RWPE2 (cell line): ENCODE measurements around the gene CRY2.

Experiments
- ATAC-seq: fragments of 200-7000 bp; cut with Tn5 transposase; 3 replicates; pipeline ENCODE4 v1.9.1; 2021; ENCODE audit warnings: low read depth
- DNase-seq: peaks from one replicate; pipeline ENCODE4 v3.0.0-alpha.2; 2020; ENCODE audit warnings: low spot score
- H3K27ac ChIP-seq: fragments of 450-650 bp; 2 replicates; pipeline ENCODE4 v1.5.1; 2017; ENCODE audit warnings: mild to moderate bottlenecking; ENCODE audit not compliant: poor library complexity, severe bottlenecking
- H3K27me3 ChIP-seq: fragments of 250-450 bp; sonication (Bioruptor Pico); 2 replicates; pipeline ENCODE4 v1.5.1; 2021; ENCODE audit warnings: mild to moderate bottlenecking, moderate library complexity; ENCODE audit not compliant: insufficient read depth, poor library complexity, severe bottlenecking
- H3K36me3 ChIP-seq: fragments of 250-450 bp; sonication (Bioruptor Pico); 2 replicates; pipeline ENCODE4 v1.5.1; 2020; ENCODE audit warnings: low read depth, mild to moderate bottlenecking, moderate library complexity
- H3K4me1 ChIP-seq: fragments of 250-450 bp; sonication (Bioruptor Pico); 2 replicates; pipeline ENCODE4 v1.5.1; 2021; ENCODE audit warnings: mild to moderate bottlenecking, moderate library complexity; ENCODE audit not compliant: insufficient read depth, poor library complexity, severe bottlenecking
- H3K4me3 ChIP-seq: fragments of 250-450 bp; sonication (Bioruptor Pico); 2 replicates; pipeline ENCODE4 v1.5.1; 2021; ENCODE audit warnings: mild to moderate bottlenecking, moderate library complexity; ENCODE audit not compliant: severe bottlenecking
- H3K9me3 ChIP-seq: fragments of 250-450 bp; sonication (Bioruptor Pico); 2 replicates; pipeline ENCODE4 v1.5.1; 2021; ENCODE audit warnings: mild to moderate bottlenecking, moderate library complexity; ENCODE audit not compliant: severe bottlenecking
- CTCF ChIP-seq: fragments of 450-650 bp; IDR thresholded peaks from one replicate; pipeline ENCODE4 v1.5.1; 2017; ENCODE audit warnings: mild to moderate bottlenecking, moderate library complexity; ENCODE audit not compliant: poor library complexity, severe bottlenecking

The CRY2 gene

GRCh38 chr11:45864041-45864440, 16.8 kb downstream of the CRY2 start:
- no peak for ATAC-seq
- DNase-seq = no peak
- no peak overlapping the region for H3K4me3 ChIP-seq
- H3K27ac ChIP-seq = no peak overlapping the region
- H3K9me3 ChIP-seq = no peaks in the 10 kb centered on the region
- H3K36me3 ChIP-seq = peaks cover 46% of the 10 kb centered on the region
- no peaks in the 10 kb centered on the region for H3K27me3 ChIP-seq
- TF ChIP-seq CTCF = no peak
- no peaks in the 10 kb centered on the region for H3K4me1 ChIP-seq

- Histone ChIP-seq H3K27ac (no peak overlapping the region), H3K27me3 (no peaks in the 10 kb centered on the region), H3K4me3 (no peak overlapping the region), H3K36me3 (peaks cover 42% of the 10 kb centered on the region), H3K4me1 (peaks cover 3% of the 10 kb centered on the region), H3K9me3 (no peaks in the 10 kb centered on the region)
- no peak for TF ChIP-seq CTCF
- DNase-seq (no peak), ATAC-seq (no peak)
These were observed 22.3 kb downstream of the CRY2 start for GRCh38 chr11:45869551-45869950.

GRCh38 chr11:45870706-45871105, 23.4 kb downstream of the CRY2 start:
- DNase-seq (no peak), ATAC-seq (no peak)
- no peak for TF ChIP-seq CTCF
- Histone ChIP-seq H3K4me3 (no peak overlapping the region), H3K4me1 (peaks cover 3% of the 10 kb centered on the region), H3K27me3 (no peaks in the 10 kb centered on the region), H3K9me3 (no peaks in the 10 kb centered on the region), H3K27ac (no peak overlapping the region), H3K36me3 (peaks cover 38% of the 10 kb centered on the region)

- H3K4me1 ChIP-seq = peaks cover 3% of the 10 kb centered on the region
- no peaks in the 10 kb centered on the region for H3K27me3 ChIP-seq
- H3K27ac ChIP-seq = no peak overlapping the region
- TF ChIP-seq CTCF = no peak
- H3K9me3 ChIP-seq = no peaks in the 10 kb centered on the region
- DNase-seq (no peak), ATAC-seq (no peak)
- H3K4me3 ChIP-seq = no peak overlapping the region
- H3K36me3 ChIP-seq = peaks cover 38% of the 10 kb centered on the region
These were observed 24.4 kb downstream of the CRY2 start for GRCh38 chr11:45871638-45872037.

GRCh38 chr11:45872651-45873356, 25.5 kb downstream of the CRY2 start:
- TF ChIP-seq CTCF = peak; percentile 54

More at GRCh38 chr11:45872651-45873356, 25.5 kb downstream of the CRY2 start:
- Histone ChIP-seq H3K4me1 (peaks cover 3% of the 10 kb centered on the region), H3K36me3 (peaks cover 33% of the 10 kb centered on the region), H3K27me3 (no peaks in the 10 kb centered on the region), H3K27ac (no peak overlapping the region), H3K9me3 (no peaks in the 10 kb centered on the region), H3K4me3 (no peak overlapping the region)
- DNase-seq (no peak), ATAC-seq (peak; percentile 82)
